Keratinocyte (primary cell): Measurements from ENCODE around the gene PARK7. TPM values are rescaled to one million over a fixed set of nuclear protein-coding genes. Genes with fewer than 3 reads are reported as not detected.

Source experiments
- DNase-seq: peaks from one replicate; pipeline ENCODE4 v3.0.0-alpha.2; 2011; ENCODE audit warnings: low read depth, missing footprints, low spot score
- FAIRE-seq: peaks from 2 replicates; lab custom pipeline; 2011; peaks lifted over from hg19 to GRCh38; lab: Jason Lieb, UNC
- H2AFZ ChIP-seq: 2 replicates; pipeline ENCODE4 v1.6.0; 2012; ENCODE audit warnings: low read length, control low read depth, inconsistent platforms; ENCODE audit not compliant: control insufficient read depth
- H3K27ac ChIP-seq: 2 replicates; pipeline ENCODE4 v1.5.1; 2011; ENCODE audit warnings: low read length; ENCODE audit not compliant: control insufficient read depth, insufficient read depth
- H3K27me3 ChIP-seq: 3 replicates; pipeline ENCODE4 v1.6.0; 2011; ENCODE audit warnings: low read length; ENCODE audit not compliant: control insufficient read depth, insufficient read depth; ENCODE audit errors: extremely low read depth
- H3K36me3 ChIP-seq, 2 experiments: 2 replicates in 1 of 2; 3 replicates in 1 of 2; pipeline ENCODE4 v1.5.1; 2011; ENCODE audit warnings: low read length in 2 of 2, mild to moderate bottlenecking in 1 of 2; ENCODE audit not compliant: control insufficient read depth in 2 of 2, insufficient read depth in 2 of 2; ENCODE audit errors: extremely low read depth in 1 of 2
- H3K4me1 ChIP-seq: 3 replicates; pipeline ENCODE4 v1.5.1; 2011; ENCODE audit warnings: low read length; ENCODE audit not compliant: control insufficient read depth, insufficient read depth; ENCODE audit errors: extremely low read depth
- H3K4me2 ChIP-seq: 3 replicates; pipeline ENCODE4 v1.6.0; 2011; ENCODE audit warnings: low read depth, low read length; ENCODE audit not compliant: control insufficient read depth, insufficient read depth; ENCODE audit errors: extremely low read depth
- H3K4me3 ChIP-seq, 3 experiments: fragments of 200-600 bp in 1 of 3; sonication (generic) in 1 of 3; 2 replicates in 2 of 3; 3 replicates in 1 of 3; pipeline ENCODE4 v1.5.1; 2011 to 2016; ENCODE audit warnings: low read length in 3 of 3, mild to moderate bottlenecking in 3 of 3, control low read depth in 2 of 3, inconsistent platforms in 1 of 3, low read depth in 1 of 3, mixed read lengths in 1 of 3, mixed run types in 1 of 3, moderate library complexity in 1 of 3; ENCODE audit not compliant: control insufficient read depth in 2 of 3, insufficient read depth in 2 of 3; ENCODE audit errors: extremely low read depth in 1 of 3
- H3K79me2 ChIP-seq: 2 replicates; pipeline ENCODE4 v1.6.0; 2012; ENCODE audit warnings: low read length; ENCODE audit not compliant: control insufficient read depth, insufficient read depth
- H3K9ac ChIP-seq: 3 replicates; pipeline ENCODE4 v1.6.0; 2011; ENCODE audit warnings: low read length; ENCODE audit not compliant: control insufficient read depth, insufficient read depth; ENCODE audit errors: extremely low read depth
- H3K9me1 ChIP-seq: 3 replicates; pipeline ENCODE4 v1.6.0; 2011; ENCODE audit warnings: low read length; ENCODE audit not compliant: control insufficient read depth, insufficient read depth; ENCODE audit errors: extremely low read depth
- H3K9me3 ChIP-seq: 2 replicates; pipeline ENCODE4 v1.5.1; 2012; ENCODE audit warnings: low read depth, low read length; ENCODE audit not compliant: control insufficient read depth
- H4K20me1 ChIP-seq: 3 replicates; pipeline ENCODE4 v1.6.0; 2011; ENCODE audit warnings: low read length; ENCODE audit not compliant: control insufficient read depth, insufficient read depth; ENCODE audit errors: extremely low read depth
- EZH2 ChIP-seq: IDR thresholded peaks from one replicate; pipeline ENCODE4 v1.6.1; 2012; ENCODE audit warnings: inconsistent platforms, mild to moderate bottlenecking, low read length, moderate library complexity
- dilution Hi-C: fragments of 300-500 bp; cut with MboI; formaldehyde crosslinking; loops from one replicate; pipeline ENCODE4 v1.7.0; 2020; ENCODE audit warnings: low sequenced_read_pairs; ENCODE audit not compliant: extremely low pct_ligation_motif_present
- polyA plus RNA-seq, 5 experiments: library from polyadenylated mRNA; depleted of rRNA in 3 of 5; stranded (reverse) in 3 of 5; stranded (forward) in 1 of 5; unstranded in 1 of 5; fragments of >200 nt; gene quantifications; 1 replicate in 1 of 5; 2 replicates in 3 of 5; 3 replicates in 1 of 5; pipeline versions ENCODE4 v1.2.1 to v1.2.3, GENCODE V29; 2011 to 2012; ENCODE audit warnings: missing spikeins in 2 of 5, low read depth in 1 of 5, low replicate concordance in 1 of 5
- TF ChIP-seq, protein P1 (sequence below), 3 experiments: IDR thresholded peaks in 1 of 3; conservative IDR thresholded peaks in 1 of 3; optimal IDR thresholded peaks in 1 of 3; 2 replicates in 2 of 3; 3 replicates in 1 of 3; pipeline versions ENCODE3 to v1.5.1; 2011; ENCODE audit warnings: low read length in 3 of 3, mild to moderate bottlenecking in 3 of 3, moderate library complexity in 2 of 3, control low read depth in 1 of 3, inconsistent platforms in 1 of 3; ENCODE audit not compliant: insufficient read depth in 2 of 3; ENCODE audit errors: extremely low read depth in 1 of 3

The PARK7 gene
- polyA plus RNA-seq, 1 donor (not counting 4 experiments of a cell fraction or from before 2014, with no cell fraction given), result 502 TPM

DNA sequence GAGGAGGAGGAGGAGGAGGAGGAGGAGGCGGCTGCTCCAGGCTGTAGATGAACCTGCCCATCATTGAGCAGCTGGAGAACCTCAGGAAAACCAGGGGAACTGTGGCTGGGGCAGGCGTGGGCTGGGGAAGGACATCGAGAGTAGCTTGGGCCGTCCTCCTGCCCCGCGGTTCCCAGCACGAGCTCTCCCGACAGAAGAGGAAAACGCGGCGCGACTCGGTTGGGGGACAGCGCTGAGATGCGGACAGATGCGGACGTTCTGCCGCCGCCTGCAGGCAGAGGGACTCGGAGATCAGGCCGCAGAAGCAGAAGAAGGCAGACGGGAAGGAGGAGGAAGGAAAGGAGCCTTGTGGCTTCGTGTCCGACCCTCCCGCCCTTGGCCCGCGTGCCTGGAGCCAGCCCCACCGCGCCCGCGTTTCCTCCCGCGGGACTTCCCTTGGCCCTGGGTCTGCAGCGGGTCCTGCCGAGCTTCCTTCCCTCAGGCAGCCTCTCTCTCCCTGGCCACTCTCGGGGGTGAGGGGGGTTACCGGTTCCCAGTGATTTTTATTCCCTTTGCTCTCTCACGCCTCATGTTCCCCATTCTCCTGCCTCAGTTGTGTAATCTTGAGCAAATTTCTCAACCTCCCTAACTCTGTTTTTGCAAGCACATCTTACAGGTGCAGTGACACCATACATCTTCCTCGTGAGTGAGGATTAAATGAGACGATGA lies 19.1 kb upstream of the PARK7 start:
- Histone ChIP-seq H3K27ac (no peak overlapping the region), H2AFZ (peak overlapping the region; percentile 76)

DNA sequence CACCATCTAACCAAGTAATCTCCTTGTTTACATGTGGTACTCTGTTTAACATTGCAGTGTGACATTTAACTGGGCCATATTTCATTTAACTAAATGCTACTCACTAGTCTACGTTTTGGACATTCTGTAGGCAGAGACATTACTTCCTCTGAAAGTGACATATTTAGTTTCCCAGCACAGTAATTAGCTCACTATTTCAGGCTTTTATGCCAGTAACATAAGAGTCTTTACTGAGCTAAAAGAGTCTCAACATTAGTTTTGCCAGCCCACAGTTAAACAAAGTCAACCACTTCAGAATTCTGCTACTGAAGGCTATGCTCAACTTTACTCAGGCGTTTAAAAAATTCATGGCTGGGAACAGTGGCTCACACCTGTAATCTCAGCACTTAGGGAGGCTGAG lies 18.3 kb upstream of the PARK7 start:
- H3K36me3 ChIP-seq, result no peaks in the 10 kb centered on the region
- peaks cover 21% of the 10 kb centered on the region for H3K27me3 ChIP-seq
- DNase-seq (no peak), FAIRE-seq (no peak)
- no peak overlapping the region for H3K27ac ChIP-seq
- H3K4me2 ChIP-seq, result no peak overlapping the region
- H4K20me1 ChIP-seq, result no peaks in the 10 kb centered on the region
- H3K79me2 ChIP-seq, result no peaks in the 10 kb centered on the region
- H3K4me3 ChIP-seq, result no peak overlapping the region
- no peak overlapping the region for H2AFZ ChIP-seq
- H3K4me1 ChIP-seq, result peaks cover 2% of the 10 kb centered on the region
- no peaks in the 10 kb centered on the region for H3K9me1 ChIP-seq
- no peaks in the 10 kb centered on the region for H3K9me3 ChIP-seq
- TF ChIP-seq, protein P1, sequence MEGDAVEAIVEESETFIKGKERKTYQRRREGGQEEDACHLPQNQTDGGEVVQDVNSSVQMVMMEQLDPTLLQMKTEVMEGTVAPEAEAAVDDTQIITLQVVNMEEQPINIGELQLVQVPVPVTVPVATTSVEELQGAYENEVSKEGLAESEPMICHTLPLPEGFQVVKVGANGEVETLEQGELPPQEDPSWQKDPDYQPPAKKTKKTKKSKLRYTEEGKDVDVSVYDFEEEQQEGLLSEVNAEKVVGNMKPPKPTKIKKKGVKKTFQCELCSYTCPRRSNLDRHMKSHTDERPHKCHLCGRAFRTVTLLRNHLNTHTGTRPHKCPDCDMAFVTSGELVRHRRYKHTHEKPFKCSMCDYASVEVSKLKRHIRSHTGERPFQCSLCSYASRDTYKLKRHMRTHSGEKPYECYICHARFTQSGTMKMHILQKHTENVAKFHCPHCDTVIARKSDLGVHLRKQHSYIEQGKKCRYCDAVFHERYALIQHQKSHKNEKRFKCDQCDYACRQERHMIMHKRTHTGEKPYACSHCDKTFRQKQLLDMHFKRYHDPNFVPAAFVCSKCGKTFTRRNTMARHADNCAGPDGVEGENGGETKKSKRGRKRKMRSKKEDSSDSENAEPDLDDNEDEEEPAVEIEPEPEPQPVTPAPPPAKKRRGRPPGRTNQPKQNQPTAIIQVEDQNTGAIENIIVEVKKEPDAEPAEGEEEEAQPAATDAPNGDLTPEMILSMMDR (optimal IDR thresholded peaks at IDR 0.05 in 1 of 3, IDR thresholded peaks at IDR 0.05 in 1 of 3, conservative IDR thresholded peaks at IDR 0.05 in 1 of 3; ENCODE audit: extremely low read depth in 1 of 3, insufficient read depth in 2 of 3, low read length in 3 of 3), result no peak
- TF ChIP-seq EZH2, result no peak
- dilution Hi-C loops, result no loop called here
- H3K9ac ChIP-seq, result no peak overlapping the region

More for the DNA sequence above, 19.1 kb upstream of the PARK7 start:
- no peak for FAIRE-seq
- dilution Hi-C loops, result no loop called here
- peaks cover 21% of the 10 kb centered on the region for H3K27me3 ChIP-seq
- no peaks in the 10 kb centered on the region for H3K36me3 ChIP-seq
- H3K4me3 ChIP-seq, result peak overlapping the region in 2 of 3 experiments; percentile 6 to 26
- no peak overlapping the region for H3K9ac ChIP-seq
- TF ChIP-seq EZH2, result peak; percentile 70
- TF ChIP-seq, protein P1 (optimal IDR thresholded peaks at IDR 0.05 in 1 of 3, IDR thresholded peaks at IDR 0.05 in 1 of 3, conservative IDR thresholded peaks at IDR 0.05 in 1 of 3; ENCODE audit: extremely low read depth in 1 of 3, insufficient read depth in 2 of 3, low read length in 3 of 3), result peak; percentile 10 to 61 (median 48)
- no peak for DNase-seq
- H3K4me1 ChIP-seq, result peaks cover 2% of the 10 kb centered on the region
- H3K79me2 ChIP-seq, result no peaks in the 10 kb centered on the region
- H3K9me3 ChIP-seq, result no peaks in the 10 kb centered on the region
- no peaks in the 10 kb centered on the region for H4K20me1 ChIP-seq
- H3K9me1 ChIP-seq, result no peaks in the 10 kb centered on the region
- peak overlapping the region; percentile 60 for H3K4me2 ChIP-seq
